IMR-90 (cell line): ENCODE data around the gene PTK6.

Experiments
- BHLHE40 ChIP-seq: fragments of 150-350 bp; IDR thresholded peaks from 2 replicates; pipeline ENCODE4 v1.6.1; 2016; ENCODE audit warnings: mild to moderate bottlenecking, low read depth, low read length
- CEBPB ChIP-seq: IDR thresholded peaks from 2 replicates; pipeline ENCODE4 v1.6.1; 2012; ENCODE audit warnings: low read depth, low read length, improper control_type of control experiment
- CHD1 ChIP-seq: IDR thresholded peaks from 2 replicates; pipeline ENCODE4 v1.6.1; 2012; ENCODE audit warnings: low read depth, low read length, improper control_type of control experiment
- MAFK ChIP-seq: IDR thresholded peaks from 2 replicates; pipeline ENCODE4 v1.6.1; 2012; ENCODE audit warnings: low read depth, low read length, improper control_type of control experiment
- MAZ ChIP-seq: IDR thresholded peaks from 2 replicates; pipeline ENCODE4 v1.6.1; 2012; ENCODE audit warnings: low read depth, mild to moderate bottlenecking, low read length, improper control_type of control experiment, moderate library complexity, borderline replicate concordance
- MXI1 ChIP-seq: IDR thresholded peaks from 2 replicates; pipeline ENCODE4 v1.6.1; 2012; ENCODE audit warnings: low read depth, mild to moderate bottlenecking, low read length, moderate library complexity, borderline replicate concordance
- POLR2A ChIP-seq: IDR thresholded peaks from 2 replicates; pipeline ENCODE4 v1.6.1; 2012; ENCODE audit warnings: mild to moderate bottlenecking, low read depth, low read length
- RAD21 ChIP-seq: IDR thresholded peaks from 2 replicates; pipeline ENCODE4 v1.6.1; 2012; ENCODE audit warnings: low read length, improper control_type of control experiment
- RFX5 ChIP-seq: IDR thresholded peaks from 2 replicates; pipeline ENCODE4 v1.8.0; 2012; ENCODE audit warnings: low read depth, mild to moderate bottlenecking, low read length, moderate library complexity
- SMC3 ChIP-seq: fragments of 150-350 bp; IDR thresholded peaks from 2 replicates; pipeline ENCODE4 v1.6.1; 2016; ENCODE audit warnings: low read depth, mild to moderate bottlenecking, antibody characterized with exemption, low read length, moderate library complexity
- TF ChIP-seq, protein P1 (sequence below): conservative IDR thresholded peaks from 2 replicates; pipeline ENCODE4 v1.5.1; 2012; ENCODE audit warnings: mild to moderate bottlenecking, low read depth, low read length, improper control_type of control experiment
- TF ChIP-seq, protein P2 (sequence below): fragments of 150-350 bp; IDR thresholded peaks from 2 replicates; pipeline ENCODE4 v1.6.1; 2017; ENCODE audit warnings: mild to moderate bottlenecking, antibody characterized with exemption, low read length, low read depth
- TF ChIP-seq, protein P3 (sequence below): fragments of 150-350 bp; IDR thresholded peaks from 2 replicates; pipeline ENCODE4 v1.6.1; 2016; ENCODE audit warnings: low read depth, mild to moderate bottlenecking, low read length, moderate library complexity, borderline replicate concordance

DNA sequence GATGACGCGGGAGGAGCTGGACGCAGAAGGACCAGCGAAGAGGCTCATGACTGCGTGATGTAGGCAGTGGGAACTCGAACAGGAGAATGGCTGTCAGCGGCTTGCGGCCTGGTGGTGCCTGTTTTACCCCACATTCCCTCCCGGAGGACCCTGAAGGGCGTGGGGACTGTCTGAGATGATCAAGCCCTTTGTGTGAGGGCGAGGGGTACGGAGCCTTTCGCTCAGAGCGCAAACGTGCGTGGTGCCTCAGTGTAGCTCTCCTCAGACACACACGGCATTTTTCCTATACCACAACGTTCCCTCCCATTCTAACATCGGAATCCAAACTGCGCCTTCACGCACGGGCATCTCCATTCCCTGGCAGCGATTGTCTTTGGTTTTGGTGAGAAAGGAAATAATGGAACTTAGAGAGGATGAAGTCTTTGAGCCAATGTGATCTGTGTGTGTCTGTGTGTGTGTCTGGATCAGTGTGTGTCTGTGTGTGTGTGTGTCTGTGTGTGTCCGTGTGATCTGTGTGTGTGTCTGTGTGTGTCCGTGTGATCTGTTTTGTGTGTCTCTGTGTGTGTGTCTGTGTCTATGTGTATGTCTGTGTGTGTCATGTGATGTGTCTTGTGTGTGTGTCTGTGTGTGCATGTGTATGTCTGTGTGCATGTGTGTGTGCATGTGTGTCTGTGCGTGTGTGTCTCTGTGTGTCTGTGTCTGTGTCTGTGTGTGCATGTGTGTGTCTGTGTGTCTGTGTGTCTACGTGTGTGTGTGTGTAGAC, 5.3 kb downstream of the PTK6 start:
- TF ChIP-seq, protein P1, sequence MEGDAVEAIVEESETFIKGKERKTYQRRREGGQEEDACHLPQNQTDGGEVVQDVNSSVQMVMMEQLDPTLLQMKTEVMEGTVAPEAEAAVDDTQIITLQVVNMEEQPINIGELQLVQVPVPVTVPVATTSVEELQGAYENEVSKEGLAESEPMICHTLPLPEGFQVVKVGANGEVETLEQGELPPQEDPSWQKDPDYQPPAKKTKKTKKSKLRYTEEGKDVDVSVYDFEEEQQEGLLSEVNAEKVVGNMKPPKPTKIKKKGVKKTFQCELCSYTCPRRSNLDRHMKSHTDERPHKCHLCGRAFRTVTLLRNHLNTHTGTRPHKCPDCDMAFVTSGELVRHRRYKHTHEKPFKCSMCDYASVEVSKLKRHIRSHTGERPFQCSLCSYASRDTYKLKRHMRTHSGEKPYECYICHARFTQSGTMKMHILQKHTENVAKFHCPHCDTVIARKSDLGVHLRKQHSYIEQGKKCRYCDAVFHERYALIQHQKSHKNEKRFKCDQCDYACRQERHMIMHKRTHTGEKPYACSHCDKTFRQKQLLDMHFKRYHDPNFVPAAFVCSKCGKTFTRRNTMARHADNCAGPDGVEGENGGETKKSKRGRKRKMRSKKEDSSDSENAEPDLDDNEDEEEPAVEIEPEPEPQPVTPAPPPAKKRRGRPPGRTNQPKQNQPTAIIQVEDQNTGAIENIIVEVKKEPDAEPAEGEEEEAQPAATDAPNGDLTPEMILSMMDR: no peak
- TF ChIP-seq POLR2A (no peak), CHD1 (no peak), RAD21 (no peak), MAZ (no peak), SMC3 (no peak), BHLHE40 (no peak), RFX5 (no peak), CEBPB (no peak), MAFK (no peak), MXI1 (no peak)
- TF ChIP-seq, protein P2, sequence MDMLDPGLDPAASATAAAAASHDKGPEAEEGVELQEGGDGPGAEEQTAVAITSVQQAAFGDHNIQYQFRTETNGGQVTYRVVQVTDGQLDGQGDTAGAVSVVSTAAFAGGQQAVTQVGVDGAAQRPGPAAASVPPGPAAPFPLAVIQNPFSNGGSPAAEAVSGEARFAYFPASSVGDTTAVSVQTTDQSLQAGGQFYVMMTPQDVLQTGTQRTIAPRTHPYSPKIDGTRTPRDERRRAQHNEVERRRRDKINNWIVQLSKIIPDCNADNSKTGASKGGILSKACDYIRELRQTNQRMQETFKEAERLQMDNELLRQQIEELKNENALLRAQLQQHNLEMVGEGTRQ: no peak
- TF ChIP-seq, protein P3, sequence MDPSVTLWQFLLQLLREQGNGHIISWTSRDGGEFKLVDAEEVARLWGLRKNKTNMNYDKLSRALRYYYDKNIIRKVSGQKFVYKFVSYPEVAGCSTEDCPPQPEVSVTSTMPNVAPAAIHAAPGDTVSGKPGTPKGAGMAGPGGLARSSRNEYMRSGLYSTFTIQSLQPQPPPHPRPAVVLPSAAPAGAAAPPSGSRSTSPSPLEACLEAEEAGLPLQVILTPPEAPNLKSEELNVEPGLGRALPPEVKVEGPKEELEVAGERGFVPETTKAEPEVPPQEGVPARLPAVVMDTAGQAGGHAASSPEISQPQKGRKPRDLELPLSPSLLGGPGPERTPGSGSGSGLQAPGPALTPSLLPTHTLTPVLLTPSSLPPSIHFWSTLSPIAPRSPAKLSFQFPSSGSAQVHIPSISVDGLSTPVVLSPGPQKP: no peak
